Measurements from ENCODE around the gene GREB1.

The GREB1 gene

DNA sequence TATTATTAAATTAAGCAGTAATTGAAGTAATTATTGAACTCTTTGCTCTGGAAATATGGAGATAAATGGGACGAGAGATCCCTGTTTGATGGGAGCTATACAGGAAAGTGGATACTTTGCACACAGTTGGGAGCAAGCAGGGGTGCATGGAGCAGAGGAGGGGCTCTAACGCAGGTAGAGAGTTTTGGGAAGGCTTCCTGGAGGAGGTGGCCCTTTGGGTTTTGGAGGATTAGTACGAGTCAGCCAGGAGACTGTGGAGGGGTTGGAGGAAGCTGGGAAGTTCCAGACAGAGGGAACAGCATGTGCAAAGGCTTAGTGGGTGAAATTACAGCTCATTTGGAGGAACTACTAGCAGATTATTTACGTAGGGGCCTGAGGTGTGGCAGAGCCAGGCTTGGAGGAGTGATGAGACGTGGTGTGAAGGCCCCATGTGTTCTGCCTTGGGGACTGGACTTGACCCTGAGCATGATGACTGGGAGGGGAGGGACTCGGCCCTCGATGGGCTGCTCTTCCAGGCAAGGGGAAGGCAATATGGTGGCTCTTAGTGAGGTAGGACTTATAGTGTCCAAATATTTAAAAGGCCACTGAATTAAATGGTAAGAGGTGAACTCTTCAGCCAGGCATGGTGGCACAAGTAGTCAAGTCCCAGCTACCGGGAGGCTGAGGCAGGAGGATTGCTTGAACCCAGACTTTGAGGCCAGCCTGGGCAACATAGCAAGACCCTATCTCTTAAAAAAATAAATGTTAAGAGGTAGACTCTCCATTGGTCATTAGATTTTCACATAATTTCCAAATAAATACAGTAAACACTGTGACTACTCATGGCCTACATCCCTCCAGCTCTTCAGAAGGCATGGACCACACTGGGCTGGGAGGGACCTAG, 30.2 kb downstream of the GREB1 start:
- no peak for DNase-seq

DNA sequence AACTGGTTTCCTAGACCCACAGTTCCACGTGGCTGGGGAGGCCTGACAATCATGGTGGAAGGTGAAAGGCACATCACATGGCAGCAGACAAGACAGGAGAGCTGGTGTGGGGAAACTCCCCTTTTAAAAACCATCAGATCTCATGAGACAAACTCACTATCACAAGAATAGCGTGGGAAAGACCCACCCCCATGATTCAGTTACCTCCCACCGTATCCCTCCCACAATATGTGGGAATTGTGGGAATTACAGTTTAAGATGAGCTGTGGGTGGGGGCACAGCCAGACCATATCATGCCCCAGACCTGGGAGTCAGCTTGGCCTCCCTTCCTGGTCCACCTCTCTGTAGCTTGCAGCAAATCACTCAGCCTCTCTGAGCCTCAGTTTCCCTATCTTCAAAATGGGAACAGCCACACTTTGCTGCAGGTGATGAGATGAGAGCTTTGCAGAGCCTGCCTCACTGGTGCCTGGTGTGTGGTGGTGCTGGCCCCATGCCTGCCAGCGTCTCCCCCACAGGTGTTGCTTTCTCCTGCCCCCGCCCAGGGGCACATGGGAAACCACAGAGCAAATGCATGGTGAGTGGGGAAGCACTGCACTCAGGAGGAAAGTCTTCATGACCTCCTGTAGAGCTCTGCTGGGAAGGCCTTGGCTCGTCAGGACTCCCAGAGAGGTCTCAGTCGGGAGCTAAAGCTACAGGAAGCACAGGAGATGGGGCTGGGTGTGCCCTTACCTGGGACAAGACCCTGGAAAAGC, 31.1 kb downstream of the GREB1 start:
- no peak for DNase-seq

DNA sequence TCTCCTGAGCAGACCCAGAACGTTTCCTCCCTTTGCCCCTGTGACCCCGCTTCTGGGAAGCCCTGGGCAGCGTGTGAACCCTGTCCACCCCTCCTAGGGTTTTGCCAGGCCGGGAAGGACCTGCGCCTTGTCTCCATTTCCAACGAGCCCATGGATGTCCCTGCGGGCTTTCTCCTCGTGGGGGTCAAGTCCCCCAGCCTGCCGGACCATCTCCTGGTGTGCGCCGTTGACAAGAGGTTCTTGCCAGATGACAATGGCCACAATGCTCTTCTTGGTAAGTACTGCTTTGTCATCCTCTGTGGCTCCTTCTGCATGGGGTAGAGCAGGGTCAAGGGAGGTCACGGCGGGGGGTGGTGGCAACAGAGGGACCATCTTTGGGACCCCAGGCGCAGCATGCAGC, 32.5 kb downstream of the GREB1 start:
- no peak for DNase-seq

DNA sequence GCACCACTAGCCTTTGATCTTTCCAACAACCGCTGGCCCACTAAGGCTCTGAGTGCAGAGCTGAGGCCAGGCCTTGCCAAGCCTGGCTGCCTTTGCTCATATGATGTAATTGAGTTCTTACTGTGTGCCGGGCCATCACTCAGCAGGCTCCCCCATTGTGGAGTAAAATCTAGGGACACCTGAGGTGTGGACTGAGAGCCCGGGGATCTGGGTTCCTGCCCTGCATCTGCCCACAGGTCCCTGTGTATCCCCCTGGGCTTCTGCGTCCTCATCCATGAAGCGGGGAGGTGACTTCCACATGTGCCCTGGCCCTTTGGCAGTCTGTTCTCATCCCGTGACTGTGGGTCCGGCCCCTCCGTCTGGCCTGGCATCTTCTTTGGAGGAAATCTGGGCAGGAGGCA, 33.8 kb downstream of the GREB1 start:
- no peak for DNase-seq

DNA sequence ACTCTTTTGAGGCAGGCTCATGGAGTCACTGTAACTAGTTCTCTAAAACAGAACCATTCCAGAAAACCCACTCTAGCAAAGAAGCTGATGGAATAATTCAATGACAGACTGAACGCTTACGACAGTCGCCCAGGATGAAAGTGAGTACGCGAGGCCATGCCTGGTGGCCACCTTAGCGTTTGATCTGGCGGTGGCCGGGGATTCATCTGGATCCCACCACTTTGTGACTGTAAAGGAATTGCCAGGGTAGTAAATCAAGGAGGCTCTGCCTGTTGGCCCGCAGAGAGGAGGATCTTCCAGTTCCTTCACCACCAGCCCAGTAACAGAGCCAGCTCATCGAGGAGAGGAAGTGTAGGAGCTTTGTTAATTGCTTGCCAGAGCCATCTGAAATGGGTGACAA, 34.6 kb downstream of the GREB1 start:
- no peak for DNase-seq

DNA sequence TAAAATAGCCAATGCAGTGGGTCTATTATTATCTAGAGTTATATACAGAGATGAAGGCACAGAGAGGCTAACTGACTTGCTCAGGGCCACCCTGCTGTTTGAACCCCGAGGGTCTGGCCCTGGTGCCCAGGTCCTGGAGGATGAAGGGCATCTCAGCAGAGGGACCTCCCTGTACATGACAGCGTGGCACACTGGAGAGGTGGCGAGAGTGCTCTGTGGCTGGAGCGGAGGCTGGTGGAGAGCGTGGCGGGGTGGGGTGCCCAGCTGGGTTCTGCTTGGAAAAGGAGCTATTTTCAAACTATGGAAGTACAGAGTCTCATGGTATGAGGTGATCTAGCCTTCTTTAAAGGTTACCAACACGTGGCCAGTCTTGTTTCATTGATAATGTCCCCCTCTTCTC, 35.8 kb downstream of the GREB1 start:
- no peak for DNase-seq

DNA sequence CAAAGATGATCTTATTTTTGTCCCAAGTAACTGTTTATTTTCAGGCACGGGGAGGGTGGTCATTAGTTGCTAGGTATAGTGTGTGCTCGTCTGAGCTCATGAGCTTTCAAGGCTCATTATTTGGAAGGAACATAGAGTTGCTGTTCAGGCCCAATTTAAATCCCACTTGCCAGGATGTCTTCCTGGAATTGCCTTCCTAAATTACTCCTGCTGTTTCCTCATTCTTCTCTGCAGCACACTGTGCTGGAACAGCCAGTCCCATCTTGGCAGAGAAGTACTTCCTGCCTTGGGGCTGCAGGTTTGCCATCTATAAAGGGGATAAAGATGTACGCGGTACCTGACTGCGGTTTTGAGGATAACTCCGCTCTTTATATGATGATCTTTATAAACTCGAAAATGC, 37.3 kb downstream of the GREB1 start:
- DNase-seq: no peak

DNA sequence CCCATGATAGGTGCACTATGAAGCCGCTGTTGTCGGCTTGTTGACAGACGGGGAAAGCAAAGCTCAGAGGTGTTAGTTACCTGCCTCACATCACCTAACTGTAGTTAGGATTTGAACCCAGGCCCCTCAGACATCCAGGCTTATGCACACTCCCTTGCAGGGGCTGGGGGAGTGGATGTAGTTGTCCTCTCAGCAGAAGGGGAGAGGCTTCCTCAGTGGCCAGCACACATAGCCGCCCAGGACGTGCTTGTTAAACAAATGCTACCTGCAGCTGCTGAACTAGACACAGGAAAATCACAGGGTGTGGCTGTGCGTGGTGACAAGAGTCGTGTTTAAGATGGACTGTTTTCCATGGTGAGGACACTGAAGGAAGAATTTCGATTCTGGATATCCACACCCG, 39.2 kb downstream of the GREB1 start:
- DNase-seq: no peak

DNA sequence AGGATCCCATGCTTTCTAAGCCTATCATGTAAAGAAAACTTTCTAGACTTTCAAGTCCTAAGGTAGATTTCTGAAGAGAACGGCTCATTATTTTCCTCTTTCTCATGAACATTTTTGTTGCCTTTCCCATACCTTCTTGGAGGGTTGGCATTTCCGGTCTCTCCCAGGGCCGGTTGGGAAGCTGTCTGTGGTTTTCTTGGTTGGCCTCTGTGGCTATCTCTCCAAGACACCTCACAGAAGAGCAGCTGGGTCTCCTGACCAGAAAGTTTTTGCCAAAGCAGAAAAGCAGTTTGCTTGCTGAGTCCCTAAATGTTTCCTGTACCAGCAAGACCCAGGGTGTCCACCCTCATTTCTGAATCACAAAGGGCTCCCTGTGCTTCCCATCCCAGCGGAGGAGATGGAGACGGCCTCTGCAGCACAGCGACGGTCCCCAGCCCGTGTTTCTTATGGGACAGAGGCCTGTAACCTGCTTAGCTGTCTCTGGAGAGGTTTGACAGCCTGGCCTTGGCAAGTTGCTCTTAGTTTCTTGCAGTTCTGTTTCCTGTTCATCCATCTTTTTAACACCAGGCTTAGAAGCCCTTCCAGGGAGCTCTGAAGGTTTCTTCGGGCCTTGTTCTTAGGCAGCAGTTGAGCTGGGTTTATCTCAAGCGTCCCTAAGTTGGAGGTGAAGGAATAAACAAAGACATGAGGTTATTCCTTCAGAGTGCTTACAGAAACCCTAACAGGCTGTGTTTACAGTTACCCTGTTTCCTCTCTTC, 39.8 kb downstream of the GREB1 start:
- no peak for DNase-seq

DNA sequence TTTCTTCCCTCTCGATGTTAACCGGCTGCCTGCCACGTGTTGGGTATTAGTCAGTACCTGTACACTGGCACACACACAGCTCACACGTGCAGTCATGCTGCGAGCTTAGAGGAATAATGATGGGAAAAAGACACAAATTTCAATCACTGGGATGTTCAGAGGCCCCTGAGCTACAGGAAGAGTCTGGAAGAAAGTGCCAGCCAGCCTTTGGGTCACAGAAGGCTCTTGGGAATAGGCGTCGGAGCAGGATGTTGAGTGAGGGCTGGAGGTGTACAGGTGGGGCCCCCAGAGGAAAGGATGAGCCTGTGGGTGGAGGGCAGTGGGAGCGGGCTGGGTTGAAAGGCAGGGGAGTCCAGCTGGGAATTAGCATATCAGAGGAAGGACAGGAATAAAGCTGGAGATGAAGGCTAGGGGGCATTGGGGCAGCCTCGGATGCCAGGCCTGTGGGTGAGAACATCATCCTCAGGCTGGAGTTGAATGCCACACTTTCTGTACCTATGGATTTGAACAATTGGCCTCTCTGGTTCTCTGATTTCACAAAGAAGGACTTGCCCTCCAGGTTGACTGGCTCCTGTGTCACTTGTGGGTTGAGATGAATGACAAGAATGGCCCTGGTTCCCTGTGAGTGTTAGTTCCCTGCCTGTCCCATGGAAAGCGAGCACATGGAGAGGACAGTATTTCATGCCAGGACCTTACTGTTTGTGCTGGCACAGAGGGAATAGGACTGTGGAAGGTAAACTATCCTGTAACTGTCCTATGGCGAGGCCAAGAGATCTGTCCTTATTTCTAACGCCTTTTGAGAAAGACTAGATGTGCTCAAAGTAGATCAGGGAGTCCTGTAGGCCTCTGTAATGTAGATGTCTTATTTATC, 40.6 kb downstream of the GREB1 start:
- DNase-seq: no peak

DNA sequence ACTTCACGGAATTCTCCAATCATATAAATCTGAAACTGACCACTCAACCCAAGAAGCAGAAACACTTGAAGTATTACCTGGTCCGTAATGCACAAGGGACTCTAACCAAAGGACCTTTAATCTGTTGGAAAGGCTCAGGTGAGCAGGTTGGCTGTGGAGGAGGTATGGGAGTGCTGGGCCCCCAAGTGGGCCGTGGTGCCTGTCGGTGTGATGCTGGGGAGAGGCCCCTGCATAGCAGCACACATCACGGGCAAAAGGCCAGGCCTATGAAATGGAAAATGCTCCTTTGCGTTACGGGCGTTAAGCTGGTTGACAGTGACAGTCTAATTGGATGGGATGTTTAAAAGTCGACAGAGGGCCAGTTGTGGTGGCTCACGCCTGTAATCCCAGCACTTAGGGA, 42.6 kb downstream of the GREB1 start:
- DNase-seq: no peak

DNA sequence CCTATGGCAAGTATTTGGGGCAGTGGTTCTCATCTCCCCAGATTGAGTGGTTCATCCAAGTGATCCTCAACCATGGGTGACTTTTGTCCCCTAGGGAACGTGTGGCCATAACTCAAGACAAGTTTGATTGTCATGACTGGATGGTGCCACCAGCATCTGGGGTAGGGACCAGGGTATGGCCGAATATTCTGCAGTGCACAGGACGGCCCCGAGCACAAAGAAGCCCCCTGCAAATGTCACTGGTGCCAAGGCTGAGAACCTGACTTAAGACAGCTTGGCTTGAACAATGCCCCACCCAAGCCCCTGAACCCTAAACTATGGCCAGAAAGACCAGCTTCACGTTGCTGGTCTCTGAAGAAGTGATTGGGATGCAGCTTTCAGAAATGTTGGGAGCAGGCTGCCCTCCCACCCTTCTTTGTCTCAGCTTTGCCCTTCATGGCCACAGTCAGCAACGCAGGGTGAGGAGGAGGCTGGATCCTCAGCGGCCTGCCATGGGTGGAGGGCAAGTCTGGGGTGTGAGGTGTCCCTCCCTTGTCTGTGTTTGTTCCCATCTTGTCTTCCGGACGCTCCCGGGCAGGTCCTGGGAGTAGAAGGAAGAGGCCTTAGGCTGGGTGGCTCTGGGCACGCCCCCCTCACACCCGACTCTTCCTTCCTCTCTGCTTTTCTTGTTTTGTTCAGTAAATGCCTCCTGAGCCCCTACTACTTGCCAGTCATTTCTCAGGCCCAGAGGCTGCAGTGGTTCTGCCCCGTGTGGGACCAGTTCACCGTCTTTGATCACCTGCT, 43.4 kb downstream of the GREB1 start:
- DNase-seq: no peak

DNA sequence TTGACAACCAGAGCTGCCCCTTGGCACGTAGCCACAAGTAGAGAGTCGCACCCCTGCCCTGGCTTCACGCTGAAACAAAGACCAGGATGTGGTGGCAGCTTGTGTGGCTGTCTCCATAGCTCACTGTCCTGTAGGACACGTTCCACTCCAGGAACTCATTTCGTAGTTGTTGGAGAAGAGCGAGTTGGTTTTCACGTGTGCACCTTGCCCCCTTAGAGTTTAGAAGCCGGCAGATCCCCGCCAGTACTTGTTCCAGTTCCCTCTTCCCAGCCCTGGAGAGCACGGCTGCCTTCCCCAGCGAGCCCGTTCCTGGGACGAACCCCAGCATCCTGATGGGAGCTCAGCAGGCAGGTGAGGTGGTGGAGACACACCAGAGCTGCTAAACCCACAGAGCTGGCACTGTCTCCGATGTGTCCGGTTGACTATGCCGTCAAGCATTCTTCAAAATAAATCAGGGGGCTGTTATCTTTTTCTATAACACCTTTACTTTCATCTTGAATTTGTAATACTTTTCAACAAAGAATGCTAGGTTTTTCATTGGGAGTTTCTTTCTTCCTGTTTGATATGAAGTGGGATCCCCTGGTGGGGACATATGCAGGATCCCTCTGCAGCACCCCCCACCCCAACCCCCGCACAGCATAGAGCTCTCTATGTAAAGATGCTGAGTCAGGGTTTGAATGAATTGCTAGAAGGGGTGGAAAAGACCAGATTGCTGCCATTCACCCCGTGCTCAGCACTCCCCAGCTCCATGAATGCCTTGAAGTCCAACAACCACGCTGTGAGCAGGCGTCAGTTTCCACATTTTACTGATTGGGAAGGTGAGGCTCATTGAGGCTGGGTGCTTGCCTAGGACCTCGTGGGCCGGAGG, 44.5 kb downstream of the GREB1 start:
- no peak for DNase-seq

DNA sequence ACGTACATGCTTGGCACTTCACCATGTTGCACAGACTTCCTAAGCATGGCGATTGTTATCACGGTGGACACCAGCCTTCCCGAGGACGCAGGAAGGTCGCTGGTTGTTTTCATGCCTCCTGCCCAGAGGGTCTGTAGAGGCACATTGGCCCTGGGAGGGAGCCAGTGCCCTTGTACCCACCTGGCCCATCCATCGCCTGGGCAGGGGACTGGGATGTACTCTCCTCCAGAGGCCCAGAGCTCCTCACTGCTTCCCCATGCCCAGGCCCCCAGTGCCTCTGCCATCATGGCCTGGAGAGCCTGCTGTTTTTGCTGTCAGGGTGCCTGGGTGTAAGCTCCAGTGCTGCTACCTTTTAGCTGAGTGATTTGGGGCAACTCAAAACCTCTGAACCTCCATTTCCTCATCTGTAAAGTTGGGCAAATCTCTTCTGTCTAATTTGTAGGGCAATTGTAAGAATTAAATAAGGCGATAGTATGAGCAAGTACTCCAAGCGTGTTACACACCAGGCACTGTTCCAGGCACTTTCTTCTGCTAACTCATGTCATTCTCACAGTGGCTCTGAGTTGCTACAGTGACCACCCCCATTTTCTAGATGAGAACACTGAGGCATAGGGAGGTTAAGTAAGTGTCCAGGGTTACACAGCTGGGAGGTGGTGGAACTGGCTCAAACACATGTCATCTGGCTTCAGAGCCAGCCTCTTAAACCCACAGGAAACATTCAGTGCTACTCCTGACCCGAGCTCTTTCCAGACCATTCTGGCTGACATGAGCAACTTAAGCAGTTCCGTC, 45.3 kb downstream of the GREB1 start:
- no peak for DNase-seq

DNA sequence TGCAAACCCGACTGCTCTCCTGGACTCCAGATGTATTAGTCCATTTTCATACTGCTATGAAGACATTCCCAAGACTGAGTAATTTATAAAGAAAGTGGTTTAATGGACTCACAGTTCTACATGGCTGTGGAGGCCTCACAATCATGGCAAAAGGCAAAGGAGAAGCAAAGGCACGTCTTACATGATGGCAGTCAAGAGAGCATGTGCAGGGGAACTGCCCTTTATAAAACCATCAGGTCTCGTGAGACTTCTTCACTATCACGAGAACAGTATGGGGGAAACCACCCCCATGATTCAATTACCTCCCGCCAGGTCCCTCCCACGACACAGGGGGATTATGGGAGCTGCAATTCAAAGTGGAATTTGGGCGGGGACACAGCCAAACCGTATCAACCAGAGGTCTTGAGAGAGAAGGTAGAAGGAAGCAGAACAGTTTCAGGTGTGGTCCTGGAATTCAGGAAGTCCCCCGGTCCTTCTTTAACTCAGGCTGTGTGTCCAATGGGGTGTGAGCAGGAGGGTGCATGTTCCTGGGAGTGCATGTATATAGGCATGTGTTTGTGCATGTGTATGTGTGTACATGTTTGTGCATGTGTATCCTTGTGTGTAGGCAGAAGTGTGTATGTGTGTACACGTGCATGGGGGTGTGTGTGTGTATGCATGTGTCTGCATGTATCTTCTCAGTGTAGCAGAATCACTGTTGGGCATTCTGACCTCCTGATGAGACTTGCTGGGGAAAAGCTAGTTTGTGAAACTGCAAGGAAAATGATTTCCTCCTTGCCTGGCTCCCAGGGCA, 46.2 kb downstream of the GREB1 start:
- no peak for DNase-seq

DNA sequence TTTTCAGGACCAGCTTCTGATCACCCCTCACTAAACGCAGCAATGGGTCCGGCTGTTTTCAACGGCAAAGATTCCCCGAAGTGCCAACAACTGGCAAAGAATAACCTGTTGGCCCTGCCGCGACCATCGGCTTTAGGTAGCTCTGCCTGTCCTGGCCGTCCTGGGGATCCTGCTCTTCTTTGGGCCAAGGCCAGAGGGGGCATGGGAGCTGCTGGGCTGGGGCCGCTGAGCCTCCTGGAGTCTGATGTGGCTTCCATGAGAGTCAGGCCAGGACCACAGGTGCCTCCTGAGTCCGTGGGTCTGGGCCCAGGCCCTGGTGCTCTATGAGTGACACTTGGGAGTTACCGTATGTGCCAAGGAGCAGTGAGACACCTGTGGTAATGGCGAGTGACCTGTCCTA, 46.9 kb downstream of the GREB1 start:
- DNase-seq: no peak

DNA sequence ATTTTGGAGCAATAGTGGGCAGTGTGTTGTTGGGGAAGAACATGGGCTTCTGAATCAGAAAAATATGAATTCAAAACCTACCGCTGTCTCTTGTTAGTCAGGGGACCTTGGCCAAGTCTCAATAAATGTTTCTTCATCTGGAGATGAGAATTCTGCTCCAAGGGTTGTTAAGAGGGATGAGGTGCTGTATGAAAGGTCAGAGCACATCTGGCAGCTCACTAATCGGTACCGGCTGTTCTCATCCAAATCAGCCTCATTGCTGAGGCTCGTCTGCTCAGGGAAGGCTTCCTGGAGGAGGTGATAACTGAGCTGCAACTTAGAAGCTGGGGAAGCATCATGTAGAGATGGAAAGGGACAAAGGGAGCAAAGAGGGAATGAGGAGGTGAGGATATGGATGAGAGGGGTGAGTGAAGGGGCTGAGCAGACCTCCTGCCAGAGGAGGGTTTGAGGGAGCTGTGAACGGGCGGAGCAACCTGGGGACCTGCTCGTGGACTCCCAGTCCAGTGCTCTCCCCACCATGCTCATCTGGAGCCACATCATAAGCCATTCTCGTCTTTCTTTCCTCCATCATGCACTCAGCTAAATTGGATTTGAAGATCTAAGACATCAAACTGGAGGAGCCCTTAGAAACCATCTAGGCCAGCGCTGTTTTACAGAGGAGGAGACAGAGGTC, 47.4 kb downstream of the GREB1 start:
- DNase-seq: no peak

DNA sequence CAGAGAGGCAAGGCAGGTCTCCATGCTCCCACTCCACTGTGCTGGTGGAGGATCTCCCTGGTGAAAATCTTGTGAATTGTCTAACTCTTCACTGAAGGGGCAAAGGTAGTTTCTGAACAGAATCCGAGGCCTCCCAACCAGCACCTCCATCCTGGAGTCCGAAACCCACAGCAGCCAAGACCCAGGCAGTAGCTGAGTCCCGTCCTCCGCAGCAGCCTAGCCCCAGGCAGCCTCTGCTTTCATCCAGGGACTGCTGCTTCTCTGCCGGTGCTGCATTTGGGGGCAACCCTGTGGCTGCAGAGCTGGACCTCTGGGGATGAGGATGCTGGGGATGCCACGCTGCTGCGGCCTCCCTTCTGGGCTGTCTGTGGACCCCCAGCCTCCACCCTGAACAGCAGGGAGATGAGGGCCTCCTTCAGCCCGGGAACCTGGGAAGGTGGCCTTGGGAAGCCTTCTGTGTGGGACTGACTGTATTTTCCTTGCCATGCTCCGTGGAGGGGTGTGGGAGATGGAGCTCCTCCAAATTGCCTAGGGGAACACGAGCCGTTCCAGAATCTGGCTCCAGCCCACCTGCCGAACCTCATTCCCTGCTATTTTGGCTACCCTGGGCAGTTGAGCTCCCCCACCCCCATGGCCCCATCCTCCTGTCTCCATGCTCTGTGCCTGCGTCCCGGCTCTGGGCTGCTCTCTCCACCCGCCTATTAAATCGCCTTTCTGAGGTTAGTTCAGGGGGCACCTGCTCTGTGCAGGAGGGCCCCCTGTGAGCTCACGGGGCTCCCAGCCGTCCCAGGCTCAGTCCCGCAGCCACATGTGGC, 48.2 kb downstream of the GREB1 start:
- DNase-seq: no peak

Data from NCI-H1436 (cell line).